GM18858 (cell line): Measurements from ENCODE around the gene POM121C.
"Not testable (repeated sequence)": the region's sequence is repeated elsewhere in the genome, so short reads cannot be mapped to it uniquely, and the experiment has no call there.

Experiments
- ATAC-seq: cut with Tn5 transposase; IDR thresholded peaks from one replicate; pipeline ENCODE4 v1.9.1; 2021; ENCODE audit not compliant: unreplicated experiment

The POM121C gene

GRCh38 chr7:75485979-75486643, at the start of gene POM121C:
Gene POM121C, minus strand, starts transcription at chr7:75486299. Its CDS starts 44,803 bp downstream, at chr7:75441496.
- ATAC-seq: peak; percentile 78

DNA sequence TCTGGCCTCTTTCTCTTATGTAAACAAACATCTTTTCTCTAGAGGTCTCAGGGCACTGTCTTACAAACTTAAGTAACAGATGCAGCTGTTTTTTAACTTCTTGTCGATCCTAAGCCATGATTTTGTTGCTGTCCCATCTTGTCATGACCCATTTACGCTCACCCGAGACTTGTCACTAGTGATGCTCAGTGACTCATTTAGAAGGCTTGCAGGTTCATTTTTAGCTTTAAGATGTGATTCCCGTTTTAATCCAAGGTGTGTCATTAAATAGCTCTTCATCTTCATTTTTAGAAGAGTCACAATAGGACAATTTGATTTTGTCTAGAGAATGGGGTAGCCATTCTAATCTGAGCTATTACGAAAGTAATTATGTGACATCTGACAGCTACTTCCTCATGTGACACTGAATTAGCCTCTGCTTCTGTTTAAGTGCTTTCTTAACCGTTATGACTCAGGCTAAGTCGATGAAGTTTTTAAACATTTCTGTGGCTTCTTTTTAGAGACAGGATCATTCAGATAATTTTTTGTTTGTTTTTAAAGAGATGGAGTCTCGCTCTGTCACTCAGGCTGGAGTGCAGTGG, 48.7 kb upstream of the POM121C start:
- ATAC-seq: peak; percentile 80

DNA sequence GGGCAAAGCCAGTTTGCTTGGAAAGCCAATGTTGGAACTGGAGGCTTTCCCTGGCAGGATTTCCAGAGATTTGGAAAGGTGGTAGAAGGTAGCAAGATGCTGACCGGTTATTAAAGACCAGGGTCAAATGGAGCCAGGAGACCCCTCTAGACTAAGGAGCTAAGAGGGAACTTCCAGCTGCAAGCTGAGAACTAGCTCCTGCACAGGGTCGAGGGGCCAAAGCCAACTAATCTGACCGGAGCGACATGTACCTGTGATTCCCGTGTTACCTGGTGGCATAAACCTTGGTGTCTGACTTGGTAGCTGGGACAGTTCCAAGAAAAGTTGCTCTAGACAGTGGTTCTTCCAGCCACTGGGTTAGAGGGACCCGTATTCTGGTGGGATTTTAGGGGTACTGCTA, 47.8 kb upstream of the POM121C start:
- no peak for ATAC-seq

DNA sequence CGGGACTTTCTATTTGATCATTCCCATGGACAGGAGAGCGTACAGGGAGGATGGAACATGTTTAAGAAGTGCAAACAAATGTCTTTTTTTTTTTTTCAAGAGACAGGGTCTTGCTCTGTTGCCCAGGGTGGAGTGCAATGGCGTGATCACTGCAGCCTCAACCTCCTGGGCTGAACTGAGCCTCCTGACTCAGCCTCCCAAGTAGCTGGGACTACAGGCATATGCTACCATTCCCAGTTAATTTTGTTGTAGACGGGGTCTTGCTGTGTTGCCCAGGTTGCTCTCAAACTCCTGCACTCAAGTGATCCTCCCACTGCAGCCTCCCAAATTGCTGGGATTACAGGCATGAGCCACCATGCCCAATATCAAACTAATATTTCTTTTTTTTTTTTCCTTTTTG, 46.5 kb upstream of the POM121C start:
- no peak for ATAC-seq

DNA sequence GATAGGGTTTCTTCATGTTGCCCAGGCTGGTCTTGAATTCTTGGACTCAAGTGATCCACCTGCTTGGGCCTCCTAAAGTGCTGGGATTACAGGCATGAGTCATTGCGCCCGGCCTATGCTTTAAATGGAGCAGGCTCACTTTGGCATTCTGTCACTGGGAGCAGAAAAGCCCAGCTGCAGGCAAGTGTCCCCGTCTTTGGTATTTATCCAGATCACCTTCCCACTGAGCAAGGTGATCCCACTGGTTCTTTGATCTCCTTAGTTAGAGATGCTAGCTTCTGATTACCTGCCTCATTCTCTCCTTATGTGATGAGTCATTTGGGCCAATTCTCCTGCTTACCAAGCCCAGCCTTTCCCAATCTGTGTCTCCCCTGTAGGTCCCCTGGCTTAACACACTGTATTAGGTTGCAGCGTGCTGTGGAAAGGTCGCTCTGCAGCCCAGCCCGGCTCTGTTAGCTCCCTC, 45.3 kb upstream of the POM121C start:
- ATAC-seq: no peak

DNA sequence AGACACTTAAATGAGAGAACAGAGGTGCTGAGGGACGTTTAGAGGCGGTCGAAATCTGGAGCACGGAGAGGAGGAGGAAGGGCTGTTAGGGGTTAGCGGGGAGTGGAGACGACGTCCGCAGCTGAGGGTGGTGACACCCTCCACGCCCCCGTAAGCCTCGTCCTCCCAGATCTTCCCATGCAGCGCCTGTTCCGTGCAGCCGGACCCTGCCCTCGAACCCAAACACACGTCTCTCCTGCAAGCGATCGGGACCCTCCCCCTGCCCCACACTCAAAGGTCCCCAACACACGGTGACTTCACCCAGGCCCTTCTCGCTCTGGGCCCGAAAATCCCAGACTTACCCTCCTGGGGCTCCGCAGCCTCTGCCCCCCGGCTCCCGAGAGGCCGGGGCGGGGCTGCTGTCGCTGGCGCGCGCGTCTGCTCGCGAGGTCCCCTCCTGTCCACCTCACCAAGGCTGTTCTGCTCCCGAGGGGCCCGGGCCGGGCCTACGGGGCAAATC, 41.2 kb upstream of the POM121C start:
- ATAC-seq: not testable (repeated sequence)

DNA sequence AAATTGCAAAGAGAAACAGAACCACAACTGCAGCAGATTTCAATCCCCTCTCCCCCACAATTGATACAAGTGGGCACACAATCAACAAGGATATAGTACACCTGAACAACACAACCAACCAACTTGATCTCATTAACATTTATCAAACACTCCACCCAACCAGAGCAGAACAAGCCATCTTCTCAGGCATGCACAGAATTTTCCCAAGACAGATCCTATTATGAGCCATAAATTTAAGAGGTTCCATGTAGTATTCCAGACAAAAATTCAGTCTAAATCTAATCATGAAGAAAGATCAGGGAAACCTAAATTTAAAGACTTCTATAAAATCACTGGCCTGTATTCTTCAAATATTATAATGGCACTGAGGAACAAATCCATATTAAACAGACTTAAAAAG, 35.6 kb upstream of the POM121C start:
- ATAC-seq: not testable (repeated sequence)

DNA sequence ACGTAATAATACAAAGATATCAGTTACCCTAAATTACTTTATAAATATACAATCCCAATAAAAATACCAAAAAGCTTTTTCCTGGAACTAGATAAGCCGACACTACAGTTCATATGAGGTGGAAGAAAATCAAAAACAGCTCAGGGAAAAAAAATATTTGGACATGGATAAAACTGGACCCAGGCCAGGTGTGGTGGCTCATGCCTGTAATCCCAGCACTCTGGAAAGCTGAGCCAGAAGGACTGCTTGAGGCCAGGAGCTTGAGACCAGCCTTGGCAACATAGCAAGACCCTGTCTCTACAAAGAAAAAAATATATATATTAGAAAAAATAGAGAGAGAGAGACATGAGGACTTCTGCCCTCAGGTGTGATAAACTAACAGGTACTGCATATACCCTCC, 32.7 kb upstream of the POM121C start:
- not testable (repeated sequence) for ATAC-seq

DNA sequence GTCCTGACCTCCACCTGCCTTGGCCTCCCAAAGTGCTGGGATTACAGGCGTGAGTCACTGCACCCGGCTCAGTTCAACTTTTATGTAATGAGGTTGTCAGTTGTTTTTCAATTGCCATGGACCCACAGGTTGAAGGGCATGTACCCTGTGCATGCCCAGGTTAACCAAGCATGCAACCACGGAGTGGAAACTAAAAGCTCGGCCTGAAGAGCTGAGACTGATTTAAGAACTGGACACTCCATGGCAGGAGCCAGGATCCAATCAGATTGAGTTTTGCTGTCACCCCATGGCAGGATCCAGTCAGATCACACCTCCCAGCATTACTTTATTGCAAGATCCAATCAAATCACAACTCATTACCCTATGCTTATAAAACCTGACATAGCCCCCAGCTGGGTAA, 22.9 kb upstream of the POM121C start:
- ATAC-seq: not testable (repeated sequence)

GRCh38 chr7:75492020-75492419, 5.9 kb upstream of the POM121C start, which contains the start of gene SPDYE5:
Gene SPDYE5, plus strand, starts transcription at chr7:75492320. Its CDS starts 1,728 bp downstream, at chr7:75494048.
- ATAC-seq: not testable (repeated sequence)

- ATAC-seq: not testable (repeated sequence)
Observed at GRCh38 chr7:75485355-75485978, 632 bp downstream of the POM121C start.

- ATAC-seq: not testable (repeated sequence)
Observed at GRCh38 chr7:75480313-75480712, 5.8 kb downstream of the POM121C start.

DNA sequence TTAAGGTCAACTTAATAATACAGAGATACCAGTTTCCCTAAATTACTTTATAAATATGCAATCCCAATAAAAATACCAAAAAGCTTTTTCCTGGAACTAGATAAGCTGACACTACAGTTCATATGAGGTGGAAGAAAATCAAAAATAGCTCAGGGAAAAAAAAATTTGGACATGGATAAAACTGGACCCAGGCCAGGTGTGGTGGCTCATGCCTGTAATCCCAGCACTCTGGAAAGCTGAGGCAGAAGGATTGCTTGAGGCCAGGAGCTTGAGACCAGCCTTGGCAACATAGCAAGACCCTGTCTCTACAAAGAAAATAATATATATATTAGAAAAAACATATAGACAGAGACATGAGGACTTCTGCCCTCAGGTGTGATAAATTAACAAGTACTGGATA, 8.6 kb downstream of the POM121C start:
- not testable (repeated sequence) for ATAC-seq

- not testable (repeated sequence) for ATAC-seq
Observed at GRCh38 chr7:75470166-75470565, 15.9 kb downstream of the POM121C start.

- ATAC-seq: not testable (repeated sequence)
Observed at GRCh38 chr7:75460541-75460940, 25.6 kb downstream of the POM121C start.

- not testable (repeated sequence) for ATAC-seq
Observed at GRCh38 chr7:75458034-75458433, 28.1 kb downstream of the POM121C start.

- ATAC-seq: not testable (repeated sequence)
Observed at GRCh38 chr7:75456403-75456802, 29.7 kb downstream of the POM121C start.

- peak; percentile 89 for ATAC-seq
Observed at GRCh38 chr7:75452494-75452955, 33.6 kb downstream of the POM121C start.

DNA sequence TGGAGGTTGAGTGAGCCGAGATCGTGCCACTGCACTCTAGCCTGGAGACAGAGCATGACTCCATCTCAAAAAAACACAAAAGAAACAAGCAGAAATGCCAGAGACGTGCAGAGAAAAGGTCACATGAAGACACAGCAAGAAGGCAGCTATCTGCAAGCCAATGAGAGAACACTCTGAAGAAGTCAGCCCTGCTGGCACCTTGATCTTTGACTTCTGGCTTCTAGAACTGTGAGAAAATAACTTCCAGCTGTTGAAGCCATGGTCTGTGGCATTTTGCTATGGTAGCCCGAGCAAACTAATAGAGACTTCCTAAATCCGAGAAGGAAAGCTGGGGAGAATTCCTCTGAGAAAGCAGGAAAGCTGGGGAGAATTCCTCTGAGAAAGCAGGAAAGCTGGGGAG, 36.2 kb downstream of the POM121C start:
- ATAC-seq: not testable (repeated sequence)

DNA sequence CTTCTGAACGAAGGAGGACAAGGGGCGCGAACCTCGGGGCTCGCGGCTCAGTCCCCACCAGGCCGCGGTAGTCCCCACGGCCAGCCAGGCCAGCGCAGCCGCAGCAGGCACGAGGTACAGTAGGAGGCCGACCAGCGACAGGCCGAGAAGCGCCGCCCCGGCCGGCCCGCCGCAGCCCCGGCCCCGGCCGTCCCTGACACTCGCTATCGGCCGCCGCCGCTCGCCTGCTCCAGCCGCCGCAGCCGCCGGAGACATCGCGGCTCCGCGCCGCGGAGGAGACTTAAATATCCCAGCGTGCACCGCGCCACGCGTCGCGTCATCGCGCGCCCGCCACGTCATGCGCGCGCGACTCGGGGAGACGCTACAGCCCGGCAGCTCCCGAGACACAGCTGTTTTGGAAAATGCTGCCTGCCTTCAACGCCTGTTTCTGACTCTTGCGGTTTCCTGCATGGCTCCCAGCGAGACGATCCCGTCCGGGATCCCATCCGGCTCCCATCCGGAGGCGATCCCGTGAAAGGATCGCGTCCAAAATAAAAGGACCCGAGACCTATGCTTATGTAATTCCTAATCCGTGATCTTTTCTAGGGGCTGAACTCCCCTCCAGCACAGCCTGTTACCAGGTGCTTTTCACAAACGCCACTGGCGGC, 43.5 kb downstream of the POM121C start:
- ATAC-seq: peak; percentile 75

- ATAC-seq: peak; percentile 22
Observed at GRCh38 chr7:75442101-75442464, 44.0 kb downstream of the POM121C start.
